Fibroblast of skin of right quadriceps (primary cell): ENCODE data around the gene KCNIP1.
A peak's percentile ranks its signal among the peaks of the same experiment; 100 is the strongest.

ENCODE experiments used
- DNase-seq: peaks from one replicate; pipeline ENCODE4 v3.0.0-alpha.2; 2013

The KCNIP1 gene

DNA sequence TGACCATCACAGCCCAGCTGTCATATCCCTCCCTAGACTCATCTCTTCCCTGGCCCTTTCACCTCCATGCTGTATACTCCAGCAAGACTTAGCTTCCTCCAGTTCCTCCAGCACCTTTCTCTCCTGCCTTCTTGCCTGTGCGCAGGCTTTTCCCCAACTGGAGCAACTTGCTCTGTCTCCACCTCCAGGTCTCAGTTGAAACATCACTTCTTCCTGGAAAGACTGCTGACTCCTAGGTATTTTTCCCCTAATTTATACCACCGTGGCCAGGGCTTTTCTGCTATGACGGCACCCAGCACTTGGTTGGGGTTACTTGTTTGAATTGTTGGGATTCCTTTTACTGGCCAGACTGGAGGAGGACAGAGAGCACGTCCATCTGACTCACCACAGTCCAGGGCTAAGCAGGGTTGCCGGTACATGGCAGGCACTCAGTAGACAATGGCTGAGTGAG is 67.5 kb downstream of the KCNIP1 start:
- peak; percentile 11 for DNase-seq

DNA sequence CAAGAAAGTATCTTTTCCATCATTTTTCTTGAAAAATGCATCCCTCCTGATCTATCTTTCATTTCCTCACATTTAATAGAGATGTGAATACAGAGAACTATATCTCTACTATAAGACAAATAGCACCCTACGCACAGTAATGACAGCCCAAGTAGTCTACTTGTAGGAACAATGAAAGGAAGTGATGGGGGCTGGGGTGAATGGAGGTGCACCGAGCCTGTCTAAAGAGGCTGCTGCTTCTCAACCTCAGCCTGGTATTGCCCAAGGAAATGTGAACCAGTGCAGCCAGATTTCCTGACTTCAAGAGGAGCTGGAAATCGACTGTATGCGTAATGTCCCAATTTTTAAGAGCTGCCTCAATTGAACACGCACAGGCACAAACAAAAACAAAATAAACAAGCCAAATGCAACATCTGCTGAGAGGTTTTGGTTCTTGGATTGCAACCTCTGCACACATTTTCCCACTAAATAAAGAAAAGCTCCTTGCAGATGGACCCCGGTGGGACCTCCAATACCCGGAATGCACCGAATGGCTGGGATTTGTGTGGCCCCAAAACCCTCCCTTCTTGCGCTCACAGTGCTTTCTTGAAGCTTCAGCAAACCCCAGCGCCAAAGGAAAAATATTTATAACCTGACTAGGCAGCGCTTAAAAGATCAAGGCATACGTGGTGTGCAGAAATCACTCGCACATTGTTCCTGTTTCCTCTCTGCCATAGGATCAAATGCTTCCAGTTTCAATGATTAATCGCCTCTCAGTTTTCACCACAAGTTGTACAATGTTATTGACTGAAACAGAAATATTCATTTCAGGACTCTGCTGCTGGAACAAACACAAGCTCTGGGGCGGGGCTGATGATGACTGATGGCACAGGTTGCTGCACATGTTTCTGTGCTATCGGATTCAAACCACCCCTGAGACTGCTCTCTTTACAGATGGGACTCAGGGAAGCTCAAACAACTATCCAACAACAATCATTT is 68.3 kb downstream of the KCNIP1 start:
- no peak for DNase-seq

DNA sequence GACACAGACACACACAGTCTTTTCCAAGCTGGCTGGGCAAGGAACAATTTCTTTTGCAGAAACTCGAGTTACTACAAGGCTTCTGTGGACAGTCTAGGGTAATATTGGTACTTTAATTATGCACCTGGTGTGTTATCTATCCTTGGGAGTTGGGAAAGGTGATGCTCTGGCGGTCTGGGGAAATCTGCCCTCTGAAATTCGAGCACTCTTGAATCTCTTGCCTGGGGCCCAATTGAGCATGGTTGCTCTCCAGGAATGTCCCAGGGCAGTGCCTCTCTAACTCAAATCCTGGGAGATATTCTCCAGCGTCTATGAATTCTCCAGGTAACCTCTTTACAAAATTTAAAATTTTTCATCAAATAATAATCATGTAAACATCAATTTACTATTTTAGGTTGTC is 69.3 kb downstream of the KCNIP1 start:
- no peak for DNase-seq

DNA sequence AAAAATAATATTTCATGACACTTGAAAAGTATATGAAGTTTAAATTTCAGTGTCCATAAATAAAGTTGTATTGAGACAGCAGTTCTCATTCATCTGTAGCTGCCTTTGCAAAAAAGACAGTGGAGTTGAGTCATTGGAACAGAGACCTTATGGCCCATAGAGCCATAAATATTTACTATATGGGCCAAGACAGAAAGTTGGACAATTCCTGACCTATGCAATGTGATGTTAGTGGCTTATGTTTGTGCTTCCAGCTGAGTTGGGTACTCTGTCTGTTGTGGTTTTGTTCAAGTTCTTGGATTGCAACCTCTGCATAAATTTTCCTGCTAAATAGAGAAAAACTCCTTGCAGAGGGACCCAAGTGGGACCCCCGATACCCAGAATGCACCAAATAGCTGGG is 69.8 kb downstream of the KCNIP1 start:
- no peak for DNase-seq

DNA sequence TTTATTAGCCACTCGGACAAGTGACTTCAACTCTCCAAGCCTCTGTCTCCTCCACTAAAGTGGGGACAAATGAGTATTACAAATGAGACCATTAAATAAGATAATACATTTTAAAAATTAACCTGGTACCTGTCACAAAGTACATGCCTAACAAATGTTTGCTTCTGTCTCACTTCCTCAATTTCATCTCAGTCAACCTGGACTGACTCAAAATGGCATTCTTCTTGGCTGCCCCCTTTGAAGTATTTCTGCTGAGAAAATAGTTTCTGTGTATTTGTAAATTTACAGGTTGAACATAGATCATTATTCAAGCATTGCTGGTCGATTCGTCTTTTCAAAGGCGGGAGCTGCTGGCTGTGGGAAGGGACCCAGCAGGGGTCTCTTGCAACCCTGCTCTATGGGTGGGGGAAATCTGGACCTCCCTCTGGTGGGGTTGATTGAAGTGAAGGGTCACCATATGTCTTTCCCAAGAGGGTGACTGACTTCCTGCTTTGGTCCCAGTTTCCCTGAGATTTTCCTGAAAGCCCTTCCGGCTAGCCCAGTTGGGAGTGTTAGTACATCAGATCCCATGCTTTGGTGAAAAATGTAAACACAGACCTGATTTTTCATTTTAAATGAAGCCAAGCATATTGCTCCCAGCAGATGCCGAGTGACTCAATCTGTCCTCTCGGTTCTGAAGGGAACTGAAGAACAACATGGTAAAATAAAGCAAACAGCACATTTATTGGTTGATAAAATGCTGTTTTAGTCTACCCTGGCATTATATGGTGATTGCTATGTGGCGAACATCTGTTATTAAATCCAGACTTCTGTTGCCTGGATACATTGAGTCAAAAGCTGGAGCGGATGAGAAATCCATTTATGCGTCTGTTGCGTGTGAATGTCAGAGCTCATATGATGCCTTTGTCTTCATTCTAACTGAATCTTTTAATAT is 73.0 kb downstream of the KCNIP1 start:
- no peak for DNase-seq

DNA sequence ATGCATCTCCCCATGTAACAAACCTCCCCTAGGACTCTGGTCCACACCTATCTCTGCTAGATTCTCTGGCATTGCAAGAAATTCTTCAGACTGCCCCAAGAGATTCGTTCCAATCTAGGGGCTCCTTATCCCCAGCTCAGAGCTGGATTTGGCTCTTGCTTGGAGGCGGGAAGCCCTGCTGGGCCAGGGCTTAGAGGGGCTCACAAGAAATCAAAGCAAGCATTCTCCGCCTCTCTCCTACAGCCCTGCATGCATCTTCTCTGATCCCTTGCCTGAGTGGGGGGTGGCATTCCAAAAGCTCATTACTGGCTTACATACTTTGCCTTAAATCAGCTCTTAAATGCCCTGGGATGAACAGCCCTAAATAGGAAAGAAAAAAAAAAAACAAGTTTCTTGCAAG is 75.8 kb downstream of the KCNIP1 start:
- DNase-seq, result no peak

DNA sequence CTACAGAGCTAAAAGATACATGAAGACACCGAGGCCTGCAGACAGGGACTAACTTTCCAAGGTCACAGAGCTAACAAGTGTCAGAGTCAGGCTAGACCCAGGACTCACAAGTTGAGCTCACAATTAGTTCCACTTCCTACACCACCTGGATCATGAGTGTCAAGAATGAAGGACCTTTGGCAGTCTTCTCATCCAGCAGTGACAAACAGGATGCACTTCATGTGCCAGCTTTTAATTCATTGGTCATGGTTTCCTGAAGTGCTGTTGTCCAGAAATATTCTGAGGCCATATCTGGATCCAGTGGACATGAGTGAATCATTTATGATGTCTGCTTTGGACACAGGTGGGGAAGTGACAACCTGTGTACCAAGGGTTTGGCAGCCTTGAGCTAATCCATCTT is 77.4 kb downstream of the KCNIP1 start:
- DNase-seq, result no peak

DNA sequence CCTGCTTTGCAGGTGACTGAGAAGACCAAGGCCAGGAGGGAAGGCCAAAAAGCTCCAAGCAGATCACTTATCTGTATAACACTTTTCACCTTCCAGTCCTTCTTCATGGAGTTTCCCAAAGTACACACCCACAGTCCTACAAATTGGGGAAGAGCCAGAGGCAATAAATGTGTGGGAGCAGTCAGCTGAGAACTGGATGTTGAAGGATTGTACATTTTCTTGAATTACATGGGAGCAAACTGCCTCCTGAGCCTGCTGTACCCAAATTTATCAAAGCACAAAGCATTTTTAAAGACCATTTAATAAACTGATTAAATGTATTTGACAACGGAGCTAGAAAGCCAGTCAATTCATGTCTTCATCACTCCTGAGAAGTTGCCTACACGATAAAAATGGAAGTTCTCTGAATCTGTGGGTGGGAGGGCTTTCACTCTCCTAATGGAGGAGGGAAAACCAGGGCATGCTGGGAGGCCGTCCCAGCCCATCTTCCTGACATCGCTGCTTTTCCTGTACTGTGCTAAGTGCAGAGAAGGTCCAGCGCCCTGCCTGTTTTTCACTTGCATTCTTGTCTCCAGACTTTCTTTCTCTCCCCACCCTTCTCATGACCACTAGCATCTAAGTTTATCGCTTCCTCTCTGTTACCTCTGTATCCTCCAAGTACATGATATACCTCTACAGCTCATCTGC is 79.0 kb downstream of the KCNIP1 start:
- no peak for DNase-seq

DNA sequence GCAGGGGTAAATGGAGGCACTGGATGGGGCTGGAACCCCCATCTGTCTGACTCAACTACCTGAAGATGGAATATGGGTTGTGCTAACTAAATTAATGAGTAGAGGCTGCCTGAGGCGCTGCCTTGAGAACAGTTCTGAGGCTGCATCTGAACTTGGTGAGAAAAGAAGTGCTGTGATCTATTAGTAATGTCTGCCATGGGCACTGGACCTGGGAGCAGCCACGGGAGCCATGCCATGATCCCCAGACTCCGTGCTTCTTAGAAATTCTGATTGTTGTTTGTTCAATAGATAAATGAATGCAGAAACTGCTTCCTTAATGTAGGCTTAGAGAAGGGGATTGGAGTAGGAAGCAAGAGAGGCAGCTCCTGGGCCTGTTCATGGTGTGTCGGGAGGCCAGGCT is 80.2 kb downstream of the KCNIP1 start:
- DNase-seq, result no peak

DNA sequence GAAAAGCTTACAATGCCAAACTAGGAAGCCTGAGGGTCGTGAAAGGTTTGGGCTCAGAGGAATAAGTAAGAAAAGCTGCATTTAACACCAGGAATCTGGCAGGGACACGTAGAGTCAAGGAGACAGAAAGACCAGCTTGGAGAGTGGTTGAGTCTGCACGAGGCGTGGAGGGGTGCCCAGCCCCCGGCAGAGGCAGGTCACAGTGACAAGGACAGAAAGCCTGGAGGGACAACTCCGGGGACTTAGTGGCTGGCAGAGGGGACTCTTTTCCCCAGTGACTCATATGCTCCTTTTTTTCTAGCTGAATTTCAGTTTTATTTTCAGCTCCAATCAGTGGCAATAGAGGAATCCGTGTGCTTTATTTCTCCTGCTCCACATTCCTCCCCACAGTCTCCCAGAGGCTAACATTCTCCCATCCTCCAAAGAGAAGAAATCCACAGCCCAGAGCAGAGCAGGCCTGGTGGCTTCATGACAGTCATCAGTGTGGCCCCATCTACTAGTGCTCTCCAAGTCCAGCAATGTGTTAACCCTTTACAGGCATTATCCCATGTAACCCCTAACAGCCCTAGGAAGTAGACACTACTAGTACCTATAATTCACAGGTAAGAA is 80.7 kb downstream of the KCNIP1 start:
- no peak for DNase-seq

DNA sequence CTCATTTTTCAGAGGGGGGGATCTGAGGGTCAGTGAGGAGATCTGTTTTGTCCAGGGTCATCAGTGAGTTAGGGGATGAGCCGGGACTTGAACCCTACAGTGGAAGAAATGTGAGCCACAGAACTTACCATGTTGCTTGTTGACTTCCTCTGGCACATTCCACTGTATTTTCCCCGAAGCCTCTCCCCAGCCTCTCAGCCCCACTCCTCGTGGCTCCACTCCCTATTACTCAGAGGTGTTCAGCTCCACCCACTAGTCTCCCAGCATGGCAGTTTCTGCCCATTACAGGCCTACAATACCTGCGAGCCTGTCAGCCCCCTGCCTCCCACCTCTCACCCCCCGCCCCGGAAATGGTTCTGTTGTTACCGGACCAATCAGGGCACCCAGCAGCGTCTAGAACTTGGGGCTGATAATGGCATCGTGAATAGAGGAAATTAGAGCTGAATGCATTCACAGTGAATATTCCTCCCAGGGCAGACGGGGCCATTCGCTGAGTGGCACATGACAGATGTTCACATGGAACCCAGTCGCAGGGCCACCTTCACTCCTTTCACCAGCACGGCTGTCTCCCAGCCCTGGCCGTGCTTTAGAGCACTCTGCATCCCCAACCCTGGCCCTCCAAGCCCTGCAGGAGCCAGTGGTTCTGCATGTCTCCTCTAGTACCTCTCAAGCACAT is 81.6 kb downstream of the KCNIP1 start:
- no peak for DNase-seq

DNA sequence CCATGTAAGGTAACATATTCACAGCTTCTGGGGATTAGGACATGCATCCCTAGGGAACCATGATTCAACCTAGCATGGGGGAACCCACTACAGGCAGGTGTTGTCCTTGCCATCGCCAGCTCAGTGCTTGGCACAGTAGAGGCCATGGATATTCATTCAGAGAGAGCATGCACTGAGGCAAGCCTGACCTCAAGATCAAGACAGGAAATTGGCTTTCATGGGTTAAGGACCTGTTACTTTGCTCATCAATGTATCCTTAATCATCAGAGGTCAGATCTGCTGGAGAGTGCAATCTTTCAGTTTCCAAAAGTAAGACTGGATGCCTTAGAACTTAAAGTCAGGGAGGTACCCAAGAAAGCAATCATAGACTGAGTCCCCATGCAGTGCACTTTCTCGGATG is 84.0 kb downstream of the KCNIP1 start:
- DNase-seq, result no peak

DNA sequence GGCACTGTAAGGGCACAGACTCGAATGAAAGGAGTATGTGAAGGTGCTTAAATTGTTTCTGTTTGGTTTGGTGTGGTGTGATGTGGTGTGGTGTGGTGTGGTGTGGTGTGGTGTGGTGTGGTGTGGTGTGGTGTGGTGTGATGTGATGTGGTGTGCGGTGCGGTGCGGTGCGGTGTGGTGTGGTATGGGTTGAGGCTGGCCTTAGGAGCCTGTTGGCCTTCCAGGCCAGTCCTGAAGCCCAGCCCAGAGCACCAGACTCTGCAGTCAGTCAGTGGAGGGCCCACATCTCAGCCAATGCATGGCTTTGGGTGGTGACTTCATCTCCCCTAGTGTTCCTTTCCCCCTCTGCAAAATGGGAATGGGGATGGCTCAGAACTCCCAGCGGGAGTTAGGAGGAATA is 85.8 kb downstream of the KCNIP1 start:
- no peak for DNase-seq

DNA sequence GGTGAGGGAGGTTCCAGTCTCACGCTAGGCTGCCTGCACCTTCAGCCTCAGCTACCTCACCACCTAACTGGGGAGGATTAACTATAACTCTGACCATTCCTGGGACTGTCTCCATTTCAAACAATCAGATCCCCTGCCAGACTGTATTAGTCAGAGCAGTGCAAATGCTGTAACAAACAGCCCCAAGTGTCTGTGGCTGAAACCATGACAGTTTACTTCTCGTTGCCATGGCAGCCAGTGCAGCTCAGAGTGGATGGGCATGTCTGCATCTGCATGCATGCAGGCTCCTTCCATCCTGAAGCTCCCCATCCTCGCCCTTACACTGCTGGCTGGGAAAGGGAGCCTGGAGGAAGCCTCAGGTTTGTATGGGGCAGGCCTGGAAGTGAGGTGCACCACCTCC is 86.7 kb downstream of the KCNIP1 start:
- DNase-seq, result no peak

DNA sequence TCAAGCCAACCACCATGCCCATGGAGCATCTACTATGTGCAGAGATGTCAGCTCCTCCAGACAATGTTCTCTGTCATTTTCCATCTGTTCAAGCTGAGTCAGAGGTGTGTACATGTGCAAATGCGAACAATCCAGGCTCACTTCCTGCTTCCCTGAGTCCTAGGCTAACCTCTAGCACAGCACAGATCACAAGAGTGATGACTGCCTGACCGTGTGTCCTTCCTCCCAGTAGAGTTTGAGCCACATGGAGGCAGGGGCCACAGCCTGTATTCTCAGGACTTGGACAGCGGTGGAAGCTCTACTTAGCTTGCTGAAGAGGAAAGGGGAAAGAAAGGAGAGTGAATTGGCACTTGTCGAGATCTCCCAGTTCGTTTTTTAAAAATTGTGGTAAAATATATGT is 87.2 kb downstream of the KCNIP1 start:
- DNase-seq, result no peak

DNA sequence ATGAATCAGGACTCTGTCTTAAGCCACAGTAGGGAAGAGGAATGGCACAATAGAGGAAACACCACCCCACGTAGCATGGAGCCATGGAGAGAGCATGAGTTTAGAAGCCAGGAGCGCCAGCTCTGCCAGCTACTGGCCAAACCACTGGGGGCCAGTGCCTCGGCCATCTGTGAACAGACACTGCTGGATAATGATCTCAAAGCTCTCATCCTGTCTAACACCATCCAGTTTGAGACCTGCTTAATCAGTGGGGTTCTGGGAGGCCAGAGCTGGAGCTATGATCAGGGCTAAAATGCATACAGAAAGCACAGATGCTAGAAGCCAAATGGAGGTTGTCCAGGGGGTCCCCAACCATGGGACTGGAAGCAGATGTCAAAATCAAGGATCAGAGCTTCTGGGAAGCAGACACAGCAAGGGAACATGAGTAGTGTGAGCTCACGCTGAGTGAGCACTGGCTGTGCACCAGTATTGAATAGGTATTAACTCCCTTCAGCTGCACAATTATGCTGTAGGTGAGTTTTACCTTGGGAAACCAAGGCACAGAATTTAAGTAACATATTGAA is 92.7 kb downstream of the KCNIP1 start:
- DNase-seq, result no peak

DNA sequence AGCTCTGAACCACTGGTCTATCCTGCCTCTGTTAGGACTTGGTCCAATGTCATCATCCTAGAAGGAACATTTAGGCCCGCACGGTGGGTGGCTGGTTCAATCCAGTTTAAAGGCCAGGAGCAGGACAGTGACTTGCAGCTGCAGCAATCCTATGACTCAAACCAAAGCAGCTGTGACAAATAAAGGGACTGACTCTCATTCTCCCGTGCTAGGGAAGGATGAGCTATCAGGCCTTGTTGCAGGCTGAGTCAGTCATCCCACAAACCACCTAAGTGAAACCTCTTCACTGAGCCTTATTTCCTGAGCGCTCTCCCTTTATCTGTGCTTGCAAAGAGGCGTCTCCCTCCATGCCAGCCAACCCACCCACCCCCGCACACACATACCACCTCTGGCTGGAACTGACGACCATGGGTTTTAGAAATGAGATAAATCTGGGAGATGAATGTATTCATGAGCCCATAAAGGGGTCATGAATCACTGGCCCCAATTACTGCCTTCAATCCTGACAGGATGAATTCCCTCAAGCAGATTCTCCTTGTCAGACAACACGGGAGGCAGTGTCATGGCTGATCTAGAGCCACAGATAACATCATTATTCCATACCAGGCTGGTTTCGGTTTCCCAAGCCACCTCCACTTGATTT is 93.4 kb downstream of the KCNIP1 start:
- DNase-seq, result peak; percentile 82

DNA sequence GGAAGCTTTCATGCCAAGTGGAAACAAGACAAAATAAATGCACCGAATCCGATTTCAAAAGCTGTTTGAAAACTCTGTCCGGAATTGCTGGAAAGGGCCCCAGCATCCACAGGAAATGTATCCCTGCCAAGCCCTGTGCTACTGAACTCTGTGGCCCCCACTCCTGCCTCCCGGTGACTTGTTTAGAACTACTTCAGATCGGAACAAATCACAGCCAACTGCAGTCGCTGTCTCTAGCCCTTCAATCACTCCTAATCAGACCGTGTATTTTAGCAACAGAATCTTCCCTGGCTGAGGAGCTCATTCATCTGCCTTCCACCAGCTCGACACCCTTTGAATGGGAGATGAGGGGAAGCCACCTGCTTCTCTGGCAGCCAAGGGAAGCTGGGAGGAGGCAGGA is 94.1 kb downstream of the KCNIP1 start:
- peak; percentile 9 for DNase-seq

DNA sequence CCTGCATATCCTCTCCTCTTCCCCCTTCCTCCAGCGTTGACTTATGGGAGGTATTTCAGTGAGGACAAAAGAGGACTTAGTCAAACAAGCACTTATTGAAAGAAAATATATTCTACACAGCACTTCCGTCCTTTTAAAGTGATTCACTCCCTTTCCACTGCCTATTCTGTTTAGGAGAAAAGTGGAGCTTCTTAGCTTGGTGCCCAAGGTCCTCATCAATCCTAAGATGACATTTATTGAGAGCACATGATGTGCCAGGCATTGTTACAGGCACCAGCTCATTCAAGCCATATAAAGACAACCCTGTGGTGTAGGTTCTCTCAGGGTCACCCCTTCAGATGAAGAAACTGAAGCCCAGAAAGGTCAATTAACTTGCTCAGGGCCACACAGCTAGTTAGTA is 95.9 kb downstream of the KCNIP1 start:
- no peak for DNase-seq

DNA sequence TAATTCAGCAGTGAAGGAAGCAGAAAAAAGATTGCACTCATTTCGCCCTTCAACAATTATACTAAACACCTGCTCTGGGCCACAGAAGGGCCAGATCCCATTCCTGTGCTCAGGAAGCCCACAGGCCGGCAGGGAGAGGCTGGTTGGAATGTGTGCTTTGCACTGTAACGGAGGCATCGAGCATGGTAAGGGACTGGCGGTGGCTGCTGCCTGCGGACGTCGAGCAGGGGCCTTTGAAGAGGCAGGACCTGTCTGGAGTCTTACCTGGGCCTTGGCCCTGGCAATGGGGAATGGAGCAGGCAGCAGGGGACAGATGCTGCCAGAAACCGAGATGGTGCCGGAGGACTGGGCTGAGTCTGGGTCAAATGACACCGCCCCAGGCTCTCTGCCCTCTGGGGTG is 97.8 kb downstream of the KCNIP1 start:
- no peak for DNase-seq

DNA sequence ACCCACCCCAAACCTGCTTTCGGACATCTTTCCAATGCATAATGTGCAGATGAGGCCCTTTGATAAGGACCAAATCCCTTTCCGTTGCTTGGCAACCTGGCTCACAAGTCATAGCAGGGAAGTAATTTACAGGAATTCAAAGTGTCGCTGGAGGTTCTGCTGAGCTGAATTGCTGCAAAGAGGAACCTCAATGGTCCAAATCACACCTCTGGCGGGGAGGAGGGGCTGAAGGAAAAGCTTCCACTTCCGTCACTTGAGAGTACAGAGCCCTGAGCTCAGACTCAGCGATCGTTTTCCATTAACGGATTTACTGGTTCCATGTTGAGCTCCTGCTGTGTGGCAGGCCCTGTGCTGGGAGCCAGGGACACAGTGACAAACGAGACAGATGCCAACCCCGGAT is 99.3 kb downstream of the KCNIP1 start:
- DNase-seq, result no peak
